ENCODE measurements around the gene SMTNL2.
"Not testable (repeated sequence)": the region's sequence is repeated elsewhere in the genome, so short reads cannot be mapped to it uniquely, and the experiment has no call there.

SMTNL2 gene

DNA sequence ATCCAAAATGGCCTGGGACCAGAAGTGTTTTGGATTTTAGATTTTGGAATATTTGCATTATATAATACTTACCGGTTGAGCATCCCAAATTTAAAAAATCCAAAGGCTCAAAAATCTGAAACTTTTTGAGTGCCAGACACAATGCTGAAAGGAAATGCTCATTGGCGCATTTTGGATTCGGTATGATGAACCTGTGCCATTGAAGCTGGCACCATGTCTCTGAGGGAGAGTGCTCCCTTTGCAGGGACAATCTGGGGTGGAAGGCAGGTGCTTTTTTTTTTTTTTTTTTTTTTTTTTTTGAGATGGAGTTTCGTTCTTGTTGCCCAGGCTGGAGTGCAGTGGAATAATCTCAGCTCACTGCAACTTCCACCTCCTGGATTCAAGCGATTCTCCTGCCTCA lies 17.7 kb downstream of the SMTNL2 start:
- no peak for DNase-seq (ENCODE audit: low read depth in 2 of 2)

- no peak for DNase-seq (ENCODE audit: low read depth in 2 of 2)
Measured at GRCh38 chr17:4604111-4604644, 19.8 kb downstream of the SMTNL2 start.

- DNase-seq (ENCODE audit: low read depth in 2 of 2) = not testable (repeated sequence)
Measured at GRCh38 chr17:4604736-4605135, 20.4 kb downstream of the SMTNL2 start.

GRCh38 chr17:4605826-4606225 lies 21.5 kb downstream of the SMTNL2 start:
- no peak for DNase-seq (ENCODE audit: low read depth in 2 of 2)

GRCh38 chr17:4607261-4607741 lies 23.0 kb downstream of the SMTNL2 start:
- no peak for DNase-seq (ENCODE audit: low read depth in 2 of 2)

GRCh38 chr17:4607773-4608187 lies 23.5 kb downstream of the SMTNL2 start:
- no peak for DNase-seq (ENCODE audit: low read depth in 2 of 2)

GRCh38 chr17:4609761-4610160 lies 25.4 kb downstream of the SMTNL2 start:
- no peak for DNase-seq (ENCODE audit: low read depth in 2 of 2)

DNA sequence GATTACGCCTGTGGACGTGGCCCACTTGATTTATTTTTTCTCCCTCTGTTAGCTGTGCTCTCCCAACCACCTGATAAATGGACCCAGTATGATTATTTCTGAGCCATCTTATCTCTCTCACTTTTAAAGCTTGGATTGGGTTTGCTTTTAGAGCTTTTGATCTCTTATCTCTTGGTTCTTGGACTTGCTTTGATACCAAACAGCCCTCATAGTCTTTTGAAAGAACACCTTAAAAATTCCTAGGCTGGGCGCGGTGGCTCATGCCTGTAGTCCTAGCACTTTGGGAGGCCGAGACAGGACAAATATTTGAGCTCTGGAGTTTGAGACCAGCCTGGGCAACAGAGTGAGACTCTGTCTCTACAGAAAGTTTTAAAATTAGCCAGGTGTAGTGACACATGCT lies 25.8 kb downstream of the SMTNL2 start:
- DNase-seq (ENCODE audit: low read depth in 2 of 2) = no peak

- no peak for DNase-seq (ENCODE audit: low read depth in 2 of 2)
Measured at GRCh38 chr17:4610656-4611055, 26.3 kb downstream of the SMTNL2 start.

DNA sequence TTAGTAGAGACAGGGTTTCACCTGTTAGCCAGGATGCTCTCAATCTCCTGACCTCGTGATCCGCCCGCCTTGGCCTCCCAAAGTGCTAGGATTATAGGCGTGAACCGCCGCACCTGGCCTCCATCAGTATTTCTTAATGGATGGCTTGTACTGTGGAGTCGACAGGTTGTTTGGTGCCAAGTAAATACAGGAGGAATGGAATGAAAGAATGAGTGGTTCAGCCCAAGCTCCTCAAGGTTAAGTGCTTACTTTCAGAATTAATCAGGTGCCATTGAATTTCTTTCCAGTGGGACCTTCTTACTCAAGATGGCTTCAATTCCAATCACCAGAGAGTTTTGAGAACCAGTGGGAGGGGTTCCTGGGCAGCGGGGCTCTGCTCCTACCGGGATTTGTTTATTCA lies 32.1 kb downstream of the SMTNL2 start:
- DNase-seq (ENCODE audit: low read depth in 2 of 2) = no peak

DNA sequence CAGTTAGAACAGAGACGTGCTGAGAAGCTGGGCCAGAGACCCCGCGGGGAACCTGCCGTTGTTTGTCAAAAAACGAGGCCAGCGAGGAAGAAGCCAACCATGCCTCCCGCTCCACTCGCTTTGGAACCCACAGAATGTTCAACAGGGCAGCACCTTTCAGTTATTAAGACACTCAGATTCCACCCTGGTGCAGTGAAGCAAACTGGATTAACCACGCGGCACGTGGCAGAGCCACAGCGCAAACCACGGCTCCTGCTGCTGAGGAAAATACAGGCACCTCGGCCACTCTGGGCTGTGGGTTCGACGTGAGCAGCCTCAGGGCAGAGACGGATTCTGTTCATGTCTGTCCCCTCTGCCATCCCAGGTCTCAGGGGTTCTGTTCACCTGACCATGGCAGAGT lies 32.8 kb downstream of the SMTNL2 start:
- no peak for DNase-seq (ENCODE audit: low read depth in 2 of 2)

DNA sequence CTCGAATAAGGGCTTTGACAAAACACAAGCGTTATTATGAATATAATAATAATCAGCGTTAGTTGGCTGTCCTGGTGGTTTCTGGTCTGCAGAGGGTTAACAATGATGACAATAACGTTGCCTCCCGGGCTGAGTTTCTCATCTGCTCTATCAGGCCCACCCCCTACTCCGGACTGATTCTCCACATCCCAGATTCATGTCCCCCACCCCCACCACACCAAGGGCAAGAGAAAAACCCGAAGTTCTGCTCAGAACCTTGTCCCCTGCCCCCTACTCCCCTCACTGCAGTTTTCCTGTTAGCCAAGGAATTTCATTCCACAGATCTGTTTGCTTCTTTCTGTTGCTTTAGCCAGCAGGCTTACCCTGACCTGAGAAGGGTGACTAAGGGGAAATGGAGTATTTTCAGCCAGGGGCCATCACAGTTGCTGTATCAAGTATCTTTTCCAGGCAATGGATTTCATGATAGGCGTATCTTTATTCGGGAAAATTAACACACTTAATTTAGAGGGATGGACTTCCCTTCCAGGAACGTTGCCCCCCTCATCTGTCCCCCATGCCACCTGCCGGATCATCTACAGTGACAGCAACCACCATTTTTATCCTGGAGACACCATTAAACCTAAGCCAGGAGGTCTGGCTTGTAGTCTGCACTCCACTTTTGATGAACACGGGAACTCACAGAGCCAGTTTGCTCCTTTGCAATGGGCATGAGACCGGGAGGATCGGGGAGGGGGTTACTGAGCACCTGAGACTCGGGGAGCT lies 33.4 kb downstream of the SMTNL2 start:
- DNase-seq (ENCODE audit: low read depth in 2 of 2) = no peak

DNA sequence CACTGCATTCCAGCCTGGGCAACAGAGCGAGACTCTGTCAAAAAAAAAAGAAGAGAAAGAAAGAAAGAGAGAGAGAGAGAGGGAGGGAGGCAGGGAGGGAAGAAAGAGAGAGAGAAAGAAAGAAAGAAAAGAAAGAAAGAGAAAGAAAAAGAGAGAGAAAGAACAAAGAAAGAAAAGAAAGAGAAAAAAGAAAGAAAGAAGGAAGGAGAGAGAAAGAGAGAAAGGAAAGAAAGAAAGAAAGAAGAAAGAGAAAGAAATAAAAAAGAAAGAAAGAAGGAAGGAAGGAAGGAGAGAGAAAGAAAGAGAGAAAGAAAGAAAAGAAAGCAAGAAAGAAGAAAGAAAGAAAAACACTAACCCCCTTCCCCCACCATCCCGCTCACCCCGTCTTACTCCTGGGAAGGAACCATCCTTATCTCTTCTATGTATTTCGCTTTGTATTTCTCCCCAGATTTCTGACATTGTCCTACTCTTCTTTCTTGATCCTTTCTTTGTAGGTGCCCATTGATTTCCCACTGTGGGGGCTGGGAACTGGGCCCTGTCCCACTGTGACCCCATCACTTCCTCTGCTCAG lies 36.3 kb downstream of the SMTNL2 start:
- no peak for DNase-seq (ENCODE audit: low read depth in 2 of 2)

DNA sequence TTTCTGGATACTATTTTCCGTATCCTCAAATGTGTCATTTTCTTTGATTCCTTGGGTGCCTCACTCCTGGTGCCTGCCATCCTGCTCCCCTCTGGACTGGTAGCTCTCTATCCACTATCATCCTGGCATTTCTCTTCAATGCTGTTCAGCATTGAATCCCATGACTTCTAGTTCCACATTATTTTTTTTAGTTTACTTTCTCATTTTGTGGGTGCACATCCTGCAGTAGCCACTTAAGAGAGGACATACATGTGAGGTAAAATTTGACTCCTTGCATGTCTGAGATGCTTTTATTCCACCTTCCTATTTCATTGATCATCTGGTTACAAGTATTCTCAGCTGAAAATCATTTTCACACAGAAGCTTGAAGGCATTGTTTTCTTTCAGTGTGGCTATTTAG lies 38.0 kb downstream of the SMTNL2 start:
- no peak for DNase-seq (ENCODE audit: low read depth in 2 of 2)

- no peak for DNase-seq (ENCODE audit: low read depth in 2 of 2)
Measured at GRCh38 chr17:4623249-4623648, 38.9 kb downstream of the SMTNL2 start.

DNA sequence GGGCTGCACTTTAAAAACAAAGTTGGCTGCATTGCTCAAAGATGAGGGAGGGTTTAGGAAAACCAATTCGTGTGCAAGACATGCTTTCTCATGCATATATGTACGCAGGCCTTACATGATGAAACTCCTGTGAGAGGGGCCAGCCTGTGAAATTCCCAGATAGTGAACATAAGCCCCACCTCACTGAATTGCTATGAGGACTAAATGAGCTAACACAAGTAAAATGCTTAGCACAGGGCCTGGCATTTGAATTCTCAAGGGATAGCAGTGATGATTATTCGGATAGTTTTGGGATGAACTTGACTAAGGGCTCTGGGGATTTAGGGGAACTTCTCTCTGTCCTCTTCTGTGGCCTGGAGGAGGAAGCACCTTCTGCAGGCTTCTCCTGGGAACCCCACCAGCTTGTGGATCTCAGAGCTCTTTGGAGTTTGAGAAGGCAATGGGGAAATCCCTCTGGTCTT lies 40.2 kb downstream of the SMTNL2 start:
- DNase-seq (ENCODE audit: low read depth in 2 of 2) = not testable (repeated sequence)

DNA sequence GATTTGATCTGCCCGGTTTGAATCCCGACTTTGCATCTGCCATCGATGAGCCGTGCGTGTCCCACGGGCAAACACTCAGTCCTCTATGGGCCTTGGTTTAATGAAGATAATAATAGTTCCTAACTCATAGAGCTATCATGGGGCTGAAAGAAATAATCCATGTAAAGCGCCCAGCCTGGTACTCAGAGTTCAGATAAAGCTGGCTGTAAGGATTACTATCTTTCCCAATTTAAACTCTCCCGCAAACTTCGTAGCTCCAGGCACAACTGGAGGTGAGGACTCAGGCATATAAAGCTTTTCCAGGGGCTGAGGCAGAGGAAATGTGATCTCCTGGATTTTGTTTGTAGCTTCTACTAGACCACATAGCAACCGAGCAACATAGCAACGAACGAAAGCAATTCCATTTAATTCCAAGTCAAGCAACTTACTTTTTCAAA lies 40.9 kb downstream of the SMTNL2 start:
- no peak for DNase-seq (ENCODE audit: low read depth in 2 of 2)

DNA sequence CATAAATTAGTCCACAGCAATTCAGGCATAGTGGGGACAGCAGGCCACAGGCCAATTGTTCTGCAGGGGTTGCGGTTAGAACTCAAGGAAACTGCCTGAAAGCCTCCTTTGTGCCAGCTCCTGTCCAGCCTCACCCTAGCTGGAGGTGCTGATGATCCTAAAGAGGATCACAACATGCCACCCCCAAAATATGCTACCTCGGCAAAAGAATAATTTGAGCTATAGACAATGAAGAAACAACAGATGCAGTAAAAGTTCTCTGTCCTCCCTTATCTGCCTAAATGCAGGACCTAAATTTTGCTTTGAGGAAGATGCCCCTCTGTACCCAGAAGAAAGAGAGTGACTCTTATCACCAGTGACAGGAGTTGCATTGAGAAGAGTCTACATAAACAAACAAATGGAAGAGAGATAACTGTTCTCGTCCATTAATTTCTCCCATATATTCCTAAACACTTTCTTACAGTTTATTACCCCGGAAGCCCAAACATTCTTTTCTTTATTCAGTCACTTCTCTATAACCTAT lies 42.5 kb downstream of the SMTNL2 start:
- no peak for DNase-seq (ENCODE audit: low read depth in 2 of 2)

GRCh38 chr17:4631431-4631830 lies 47.1 kb downstream of the SMTNL2 start:
- DNase-seq (ENCODE audit: low read depth in 2 of 2) = no peak

- DNase-seq (ENCODE audit: low read depth in 2 of 2) = no peak
Measured at GRCh38 chr17:4631836-4632580, 47.7 kb downstream of the SMTNL2 start.

GRCh38 chr17:4632581-4632920 lies 48.2 kb downstream of the SMTNL2 start:
- DNase-seq (ENCODE audit: low read depth in 2 of 2) = no peak

- DNase-seq (ENCODE audit: low read depth in 2 of 2) = no peak
Measured at GRCh38 chr17:4633643-4634042, 49.3 kb downstream of the SMTNL2 start.

All from stimulated activated CD4-positive, alpha-beta T cell treated with anti-CD3 and anti-CD28 coated beads, Interleukin-1b, Interleukin-23, amount 100 ng/mL, for 4 hours (primary cell).